Lower lobe of right lung (tissue), 2 donors: ENCODE data around the gene B3GALT6. TPM values are rescaled to one million over a fixed set of nuclear protein-coding genes. Genes with fewer than 3 reads are reported as not detected.
A peak's percentile ranks its signal among the peaks of the same experiment; 100 is the strongest.

ENCODE experiments used
- ATAC-seq, 2 donors: fragments of 200-7000 bp; cut with Tn5 transposase; one replicate each; pipeline ENCODE4 v1.9.1; 2020 to 2022; ENCODE audit warnings: mild to moderate bottlenecking in 2 of 2, moderate library complexity in 2 of 2
- DNase-seq: peaks from one replicate; pipeline ENCODE4 v3.0.0-alpha.2; 2020
- H3K27ac ChIP-seq: fragments of 200-600 bp; one replicate; pipeline ENCODE4 v1.8.0; 2022
- H3K27me3 ChIP-seq: fragments of 200-600 bp; one replicate; pipeline ENCODE4 v1.8.0; 2022; ENCODE audit warnings: low read depth
- H3K36me3 ChIP-seq: fragments of 200-600 bp; one replicate; pipeline ENCODE4 v1.8.0; 2022; ENCODE audit warnings: mild to moderate bottlenecking
- H3K4me1 ChIP-seq: fragments of 200-600 bp; one replicate; pipeline ENCODE4 v1.8.0; 2022
- H3K4me3 ChIP-seq: fragments of 200-600 bp; one replicate; pipeline ENCODE4 v1.8.0; 2022; ENCODE audit warnings: mild to moderate bottlenecking
- H3K9me3 ChIP-seq: fragments of 200-600 bp; one replicate; pipeline ENCODE4 v1.8.0; 2022
- intact Hi-C: fragments of 100-400 bp; cut with DNase I; formaldehyde crosslinking; loops from one replicate; pipeline ENCODE4 v1.11.0; 2022
- total RNA-seq: library from RNA; stranded (reverse); fragmentation: NEBNext Ultra II Directional; extraction: Animal tissue kit (Norgen Biotek cat#: 25700); gene quantifications from one replicate; pipeline ENCODE4 v1.2.1, GENCODE V29; 2021
- TF ChIP-seq, protein P1 (sequence below): fragments of 200-600 bp; IDR thresholded peaks from one replicate; pipeline ENCODE4 v1.8.0; 2022; ENCODE audit warnings: antibody characterized with exemption, mild to moderate bottlenecking
- donor health status: DM: no; HTN: yes; CAD: no; lungs with severe emphysema.

The B3GALT6 gene
- total RNA-seq, 1 donor from 2014 or later, result 13.7 TPM

DNA sequence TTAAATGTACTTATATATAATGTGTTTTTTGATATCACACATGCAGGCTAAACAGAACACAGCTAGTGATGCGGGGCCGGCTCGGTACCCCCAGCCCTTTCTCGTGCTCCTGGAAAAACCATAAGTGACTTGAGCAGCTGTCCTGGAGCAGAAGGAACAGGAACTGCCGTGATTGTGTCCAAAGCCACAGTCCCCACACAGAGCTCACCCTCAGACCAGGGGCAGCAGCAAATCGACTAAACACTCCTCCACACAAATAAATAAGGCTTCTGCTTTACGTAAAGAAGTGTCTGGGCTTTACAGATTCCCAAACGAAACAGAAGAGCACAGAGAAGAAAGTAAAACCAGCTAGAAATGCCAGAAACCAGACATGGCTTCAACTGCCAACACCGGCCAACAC, 32.0 kb downstream of the B3GALT6 start:
- Histone ChIP-seq H3K4me1 (peaks cover 16% of the 10 kb centered on the region), H3K4me3 (no peak overlapping the region), H3K36me3 (peaks cover 94% of the 10 kb centered on the region), H3K9me3 (no peaks in the 10 kb centered on the region), H3K27ac (no peak overlapping the region), H3K27me3 (no peaks in the 10 kb centered on the region)
- ATAC-seq (no peak), DNase-seq (no peak)
- intact Hi-C loops, result no loop called here
- TF ChIP-seq, protein P1, sequence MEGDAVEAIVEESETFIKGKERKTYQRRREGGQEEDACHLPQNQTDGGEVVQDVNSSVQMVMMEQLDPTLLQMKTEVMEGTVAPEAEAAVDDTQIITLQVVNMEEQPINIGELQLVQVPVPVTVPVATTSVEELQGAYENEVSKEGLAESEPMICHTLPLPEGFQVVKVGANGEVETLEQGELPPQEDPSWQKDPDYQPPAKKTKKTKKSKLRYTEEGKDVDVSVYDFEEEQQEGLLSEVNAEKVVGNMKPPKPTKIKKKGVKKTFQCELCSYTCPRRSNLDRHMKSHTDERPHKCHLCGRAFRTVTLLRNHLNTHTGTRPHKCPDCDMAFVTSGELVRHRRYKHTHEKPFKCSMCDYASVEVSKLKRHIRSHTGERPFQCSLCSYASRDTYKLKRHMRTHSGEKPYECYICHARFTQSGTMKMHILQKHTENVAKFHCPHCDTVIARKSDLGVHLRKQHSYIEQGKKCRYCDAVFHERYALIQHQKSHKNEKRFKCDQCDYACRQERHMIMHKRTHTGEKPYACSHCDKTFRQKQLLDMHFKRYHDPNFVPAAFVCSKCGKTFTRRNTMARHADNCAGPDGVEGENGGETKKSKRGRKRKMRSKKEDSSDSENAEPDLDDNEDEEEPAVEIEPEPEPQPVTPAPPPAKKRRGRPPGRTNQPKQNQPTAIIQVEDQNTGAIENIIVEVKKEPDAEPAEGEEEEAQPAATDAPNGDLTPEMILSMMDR, result no peak

DNA sequence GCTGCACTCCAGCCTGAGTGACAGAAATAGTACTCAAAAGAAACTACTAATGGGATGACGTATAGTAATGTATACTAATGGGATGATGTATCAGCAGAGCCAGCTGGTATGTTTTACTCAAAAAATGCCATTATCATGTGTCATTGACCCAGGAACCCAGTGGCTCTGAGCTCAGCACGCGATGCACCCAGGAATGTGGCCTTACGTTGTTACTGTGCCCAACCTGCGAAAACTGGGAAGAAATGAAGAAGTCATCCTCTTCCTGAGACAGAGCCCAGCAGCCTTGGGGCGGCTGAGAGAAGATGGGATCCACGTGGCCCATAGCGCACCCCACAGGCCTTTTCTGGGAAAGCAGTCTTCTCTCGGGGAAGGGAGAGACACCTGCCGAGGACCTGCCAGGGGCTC, 32.8 kb downstream of the B3GALT6 start:
- intact Hi-C loops, result no loop called here
- H3K36me3 ChIP-seq, result peaks cover 87% of the 10 kb centered on the region

DNA sequence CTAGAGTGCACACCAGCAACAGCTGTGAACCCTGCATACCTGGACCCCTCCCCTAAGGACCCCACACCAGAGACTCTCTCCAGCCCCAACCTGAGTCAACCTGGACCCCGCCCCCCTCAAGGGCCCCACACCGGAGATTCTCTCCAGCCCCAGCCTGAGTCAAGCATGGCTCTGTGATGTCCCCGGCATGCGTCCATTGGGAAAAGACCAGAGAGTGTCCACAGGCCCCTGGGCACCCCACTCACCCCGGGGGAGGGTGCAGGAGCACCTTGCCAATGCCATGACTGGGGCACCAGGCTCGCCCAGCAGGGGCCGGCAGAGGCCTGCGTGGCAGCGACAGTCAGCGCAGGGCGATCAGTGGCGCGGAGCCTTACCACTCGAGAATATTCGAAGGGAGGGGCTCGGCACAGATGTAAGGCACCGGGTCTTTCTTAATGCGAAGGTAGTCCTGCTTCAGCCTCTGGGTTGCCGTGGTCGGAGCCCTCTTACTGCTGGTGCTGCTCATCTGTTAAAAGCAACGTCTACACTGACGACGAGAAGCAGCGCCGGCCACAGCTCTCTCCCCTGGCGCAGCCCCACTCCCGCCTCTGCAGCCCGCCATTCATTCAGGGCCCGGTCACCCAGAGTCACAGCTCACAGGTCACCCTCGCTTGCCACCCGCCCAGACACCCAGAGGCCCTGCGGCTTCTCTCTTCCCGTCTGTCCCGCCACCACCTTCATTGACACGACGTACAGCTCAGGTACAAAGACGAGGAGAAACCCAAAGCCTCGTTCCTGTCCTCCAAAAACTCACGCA, 35.6 kb downstream of the B3GALT6 start:
- H3K4me3 ChIP-seq, result no peak overlapping the region
- H3K36me3 ChIP-seq, result peaks cover 63% of the 10 kb centered on the region
- TF ChIP-seq, protein P1, result no peak
- intact Hi-C loops, result no loop called here
- ATAC-seq (no peak), DNase-seq (no peak)
- H3K27me3 ChIP-seq, result no peaks in the 10 kb centered on the region
- H3K4me1 ChIP-seq, result peaks cover 29% of the 10 kb centered on the region
- H3K9me3 ChIP-seq, result no peaks in the 10 kb centered on the region
- H3K27ac ChIP-seq, result no peak overlapping the region

More for the DNA sequence above, 32.8 kb downstream of the B3GALT6 start:
- TF ChIP-seq, protein P1, result no peak
- no peaks in the 10 kb centered on the region for H3K27me3 ChIP-seq
- no peaks in the 10 kb centered on the region for H3K9me3 ChIP-seq
- DNase-seq (no peak), ATAC-seq (no peak)
- peaks cover 17% of the 10 kb centered on the region for H3K4me1 ChIP-seq
- no peak overlapping the region for H3K27ac ChIP-seq
- H3K4me3 ChIP-seq, result no peak overlapping the region

DNA sequence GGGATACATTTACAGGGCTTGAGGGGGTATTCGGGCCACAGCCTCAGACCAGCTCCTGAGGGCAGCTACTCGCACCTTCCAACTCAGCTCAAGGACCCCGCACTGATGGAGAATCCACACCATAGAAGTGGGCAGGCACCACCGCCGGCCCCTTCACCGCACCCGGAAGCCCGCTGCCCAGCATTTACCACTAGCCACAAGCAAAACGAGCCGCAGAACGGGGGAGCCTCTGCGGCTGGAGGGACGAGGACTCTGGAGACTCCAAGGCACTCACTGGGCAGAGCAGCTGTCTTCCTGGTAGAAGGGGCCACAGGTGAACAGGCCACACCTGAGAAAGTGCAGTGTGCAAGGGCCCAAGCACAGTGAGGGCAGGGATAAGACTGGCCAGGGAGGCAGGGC, 36.2 kb downstream of the B3GALT6 start:
- intact Hi-C loops, result no loop called here
- Histone ChIP-seq H3K4me3 (no peak overlapping the region), H3K4me1 (peaks cover 31% of the 10 kb centered on the region), H3K27ac (no peak overlapping the region), H3K9me3 (no peaks in the 10 kb centered on the region), H3K36me3 (peaks cover 57% of the 10 kb centered on the region), H3K27me3 (no peaks in the 10 kb centered on the region)
- no peak for ATAC-seq
- no peak for DNase-seq
- TF ChIP-seq, protein P1, result no peak

DNA sequence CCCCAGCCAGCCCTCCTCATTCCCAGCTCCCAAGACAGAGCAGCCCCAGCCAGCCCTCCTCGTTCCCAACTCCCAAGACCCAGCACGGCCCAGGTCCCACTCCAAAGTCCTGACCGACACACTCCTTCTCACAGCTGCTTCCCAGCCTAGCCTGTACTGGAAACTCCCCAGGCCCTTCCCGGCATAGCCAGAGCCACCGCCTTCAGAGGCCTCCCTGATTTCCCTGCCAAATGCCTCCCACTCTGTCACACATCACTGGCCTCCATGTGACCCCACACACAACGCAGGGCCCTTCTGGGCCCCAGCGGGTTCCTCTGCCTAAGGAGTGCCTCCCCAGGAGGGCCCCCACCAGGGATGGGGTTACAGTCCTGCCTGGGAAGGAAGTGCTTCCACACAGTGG, 38.8 kb downstream of the B3GALT6 start:
- no peak overlapping the region for H3K27ac ChIP-seq
- H3K4me3 ChIP-seq, result peak overlapping the region; percentile 17
- TF ChIP-seq, protein P1, result no peak
- peaks cover 36% of the 10 kb centered on the region for H3K36me3 ChIP-seq
- ATAC-seq, result no peak
- intact Hi-C loops, result no loop called here
- DNase-seq, result no peak
- H3K4me1 ChIP-seq, result peaks cover 40% of the 10 kb centered on the region
- H3K9me3 ChIP-seq, result no peaks in the 10 kb centered on the region
- H3K27me3 ChIP-seq, result no peaks in the 10 kb centered on the region
